H4 (cell line): ENCODE results near the gene SNAPIN. TPM values are rescaled to one million over a fixed set of nuclear protein-coding genes. Genes with fewer than 3 reads are reported as not detected.

Source experiments
- total RNA-seq: library from RNA; depleted of rRNA; stranded (reverse); fragments of >200 nt; shearing (Covaris generic); gene quantifications from 2 replicates; pipeline ENCODE4 v1.2.3, GENCODE V29; 2014; rRNA removed

The SNAPIN gene
- total RNA-seq, 1 experiment from 2014 or later = 98.7 TPM

Other genes with a start within 250 kb of the SNAPIN start
- gene S100A7A, start 242.2 kb upstream of the SNAPIN start, total RNA-seq = not detected in 2 replicates
- not detected in 2 replicates for gene S100A7, start 198.1 kb upstream of the SNAPIN start, total RNA-seq
- gene S100A6, start 122.7 kb upstream of the SNAPIN start, total RNA-seq = 469 and 852 TPM in 2 replicates
- gene S100A5, start 117.8 kb upstream of the SNAPIN start, total RNA-seq = not detected in 2 replicates
- 33.4 and 36.2 TPM in 2 replicates for gene S100A4, start 112.9 kb upstream of the SNAPIN start, total RNA-seq
- gene S100A3, start 109.4 kb upstream of the SNAPIN start, total RNA-seq = 5.2 and 5.3 TPM in 2 replicates
- gene S100A2, start 92.9 kb upstream of the SNAPIN start, total RNA-seq = 17.8 and 33.2 TPM in 2 replicates
- 25.1 and 35.9 TPM in 2 replicates for gene S100A16, start 45.6 kb upstream of the SNAPIN start, total RNA-seq
- gene S100A14, start 42.4 kb upstream of the SNAPIN start, total RNA-seq = not detected in 2 replicates
- 160 and 175 TPM in 2 replicates for gene S100A13, start 31.2 kb upstream of the SNAPIN start, total RNA-seq
- 0.91 TPM in 1 of 2 replicates, not detected in the other for gene S100A1, start 30.3 kb upstream of the SNAPIN start, total RNA-seq
- 39.3 and 42.6 TPM in 2 replicates for gene CHTOP, start 24.6 kb upstream of the SNAPIN start, total RNA-seq
- 345 and 420 TPM in 2 replicates for gene ILF2, start 12.3 kb downstream of the SNAPIN start, total RNA-seq
- gene NPR1, start 20.0 kb downstream of the SNAPIN start, total RNA-seq = not detected in 2 replicates
- gene INTS3, start 69.3 kb downstream of the SNAPIN start, total RNA-seq = 16.7 and 18.6 TPM in 2 replicates
- 0.93 and 2.9 TPM in 2 replicates for gene SLC27A3, start 116.7 kb downstream of the SNAPIN start, total RNA-seq